GM12891 (cell line): ENCODE data around the gene S100A12.

Experiments
- POLR2A ChIP-seq: IDR thresholded peaks from 2 replicates; pipeline ENCODE4 v1.6.1; 2011; ENCODE audit warnings: low read depth, low read length, control low read depth
- TAF1 ChIP-seq: IDR thresholded peaks from 2 replicates; pipeline ENCODE4 v1.6.1; 2011; ENCODE audit warnings: low read depth, low read length, control low read depth

GRCh38 chr1:153370146-153370545 is 5.3 kb downstream of the S100A12 start:
- TF ChIP-seq POLR2A (no peak), TAF1 (no peak)
